Breast epithelium (tissue), 3 donors: ENCODE data around the gene GH2.
"Not testable (repeated sequence)": the region's sequence is repeated elsewhere in the genome, so short reads cannot be mapped to it uniquely, and the experiment has no call there.

ENCODE experiments used
- POLR2A ChIP-seq: fragments of 450-650 bp; IDR thresholded peaks from one replicate; pipeline ENCODE4 v1.6.1; 2016; ENCODE audit warnings: antibody characterized with exemption, mild to moderate bottlenecking, moderate library complexity
- TF ChIP-seq, protein P1 (sequence below), 3 donors: fragments of 450-650 bp; IDR thresholded peaks; one replicate each; pipeline ENCODE4 v1.5.1; 2016 to 2017; ENCODE audit warnings: antibody characterized with exemption in 3 of 3, mild to moderate bottlenecking in 3 of 3, moderate library complexity in 3 of 3

DNA sequence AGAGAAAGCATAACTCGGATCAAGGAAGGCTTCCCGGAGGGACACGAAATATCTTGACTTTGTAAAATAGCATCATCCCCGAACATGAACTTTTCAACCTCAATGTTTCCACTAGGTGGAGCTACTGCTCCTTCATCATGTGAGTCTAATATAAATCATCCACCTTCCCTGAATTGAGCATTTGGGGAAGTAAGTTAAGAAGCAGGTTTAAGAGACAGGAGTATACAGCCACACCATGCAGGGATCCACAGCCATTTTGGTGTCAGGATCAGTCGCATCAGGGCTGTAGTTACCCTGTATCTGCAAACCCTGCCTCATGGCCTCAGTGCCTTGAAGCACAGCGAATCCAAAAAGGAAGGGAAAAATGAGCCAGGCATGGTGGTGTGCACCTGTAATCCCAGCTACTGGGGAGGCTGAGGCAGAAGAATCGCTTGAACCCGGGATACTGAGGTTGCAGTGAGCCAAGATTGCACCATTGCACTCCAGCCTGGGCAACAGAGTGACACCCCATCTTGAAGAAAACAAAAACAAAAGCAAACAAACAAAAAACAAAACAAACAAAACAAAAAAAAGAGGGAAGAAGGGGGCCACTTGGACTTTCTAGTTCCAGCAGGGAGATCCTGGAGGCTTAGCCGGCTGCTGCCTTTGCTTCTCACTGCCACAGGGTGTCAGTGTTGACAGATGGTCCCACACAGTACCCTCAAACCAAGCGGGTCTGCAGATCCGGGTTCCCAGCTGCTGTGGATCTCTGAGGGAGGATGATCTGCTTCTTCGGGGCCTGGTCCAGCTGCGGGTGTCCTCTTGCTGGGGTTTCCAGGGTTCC, 7.5 kb upstream of the GH2 start:
- TF ChIP-seq, protein P1, sequence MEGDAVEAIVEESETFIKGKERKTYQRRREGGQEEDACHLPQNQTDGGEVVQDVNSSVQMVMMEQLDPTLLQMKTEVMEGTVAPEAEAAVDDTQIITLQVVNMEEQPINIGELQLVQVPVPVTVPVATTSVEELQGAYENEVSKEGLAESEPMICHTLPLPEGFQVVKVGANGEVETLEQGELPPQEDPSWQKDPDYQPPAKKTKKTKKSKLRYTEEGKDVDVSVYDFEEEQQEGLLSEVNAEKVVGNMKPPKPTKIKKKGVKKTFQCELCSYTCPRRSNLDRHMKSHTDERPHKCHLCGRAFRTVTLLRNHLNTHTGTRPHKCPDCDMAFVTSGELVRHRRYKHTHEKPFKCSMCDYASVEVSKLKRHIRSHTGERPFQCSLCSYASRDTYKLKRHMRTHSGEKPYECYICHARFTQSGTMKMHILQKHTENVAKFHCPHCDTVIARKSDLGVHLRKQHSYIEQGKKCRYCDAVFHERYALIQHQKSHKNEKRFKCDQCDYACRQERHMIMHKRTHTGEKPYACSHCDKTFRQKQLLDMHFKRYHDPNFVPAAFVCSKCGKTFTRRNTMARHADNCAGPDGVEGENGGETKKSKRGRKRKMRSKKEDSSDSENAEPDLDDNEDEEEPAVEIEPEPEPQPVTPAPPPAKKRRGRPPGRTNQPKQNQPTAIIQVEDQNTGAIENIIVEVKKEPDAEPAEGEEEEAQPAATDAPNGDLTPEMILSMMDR (IDR thresholded peaks at IDR 0.05): peak in 2 of 3 donors; percentile 15 to 18
- TF ChIP-seq POLR2A: not testable (repeated sequence)
